Measurements from ENCODE around the gene SEZ6L2.

GRCh38 chr16:29839822-29840221 is 59.5 kb downstream of the SEZ6L2 start:
- TF ChIP-seq, protein P1, sequence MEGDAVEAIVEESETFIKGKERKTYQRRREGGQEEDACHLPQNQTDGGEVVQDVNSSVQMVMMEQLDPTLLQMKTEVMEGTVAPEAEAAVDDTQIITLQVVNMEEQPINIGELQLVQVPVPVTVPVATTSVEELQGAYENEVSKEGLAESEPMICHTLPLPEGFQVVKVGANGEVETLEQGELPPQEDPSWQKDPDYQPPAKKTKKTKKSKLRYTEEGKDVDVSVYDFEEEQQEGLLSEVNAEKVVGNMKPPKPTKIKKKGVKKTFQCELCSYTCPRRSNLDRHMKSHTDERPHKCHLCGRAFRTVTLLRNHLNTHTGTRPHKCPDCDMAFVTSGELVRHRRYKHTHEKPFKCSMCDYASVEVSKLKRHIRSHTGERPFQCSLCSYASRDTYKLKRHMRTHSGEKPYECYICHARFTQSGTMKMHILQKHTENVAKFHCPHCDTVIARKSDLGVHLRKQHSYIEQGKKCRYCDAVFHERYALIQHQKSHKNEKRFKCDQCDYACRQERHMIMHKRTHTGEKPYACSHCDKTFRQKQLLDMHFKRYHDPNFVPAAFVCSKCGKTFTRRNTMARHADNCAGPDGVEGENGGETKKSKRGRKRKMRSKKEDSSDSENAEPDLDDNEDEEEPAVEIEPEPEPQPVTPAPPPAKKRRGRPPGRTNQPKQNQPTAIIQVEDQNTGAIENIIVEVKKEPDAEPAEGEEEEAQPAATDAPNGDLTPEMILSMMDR (IDR thresholded peaks at IDR 0.05), result no peak
- no peak for TF ChIP-seq ZFX (IDR thresholded peaks at IDR 0.05; ENCODE audit: borderline replicate concordance)
